SK-N-SH treated with all-trans-retinoic acid at 6 μM for 48 hours (cell line): Measurements from ENCODE around the gene ZNF329.

Experiments used
- ARNTL ChIP-seq: fragments of 450-650 bp; formaldehyde crosslinking; IDR thresholded peaks from 2 replicates; pipeline ENCODE4 v1.5.0; 2020; ENCODE audit warnings: low read depth, mild to moderate bottlenecking, moderate library complexity, borderline replicate concordance
- BACH2 ChIP-seq: fragments of 250-450 bp; sonication (Bioruptor Pico); IDR thresholded peaks from 2 replicates; pipeline ENCODE4 v1.9.0; 2021; ENCODE audit warnings: mild to moderate bottlenecking, borderline replicate concordance
- CSRNP3 ChIP-seq: fragments of 250-450 bp; sonication (Bioruptor Pico); IDR thresholded peaks from 2 replicates; pipeline ENCODE4 v1.5.1; 2021; ENCODE audit warnings: mild to moderate bottlenecking, moderate library complexity
- OSR1 ChIP-seq: fragments of 250-450 bp; sonication (Bioruptor Pico); IDR thresholded peaks from 2 replicates; pipeline ENCODE4 v1.8.0; 2022; ENCODE audit warnings: moderate library complexity, mild to moderate bottlenecking, inconsistent platforms
- PATZ1 ChIP-seq: fragments of 250-450 bp; sonication (Bioruptor Pico); IDR thresholded peaks from 2 replicates; pipeline ENCODE4 v1.8.0; 2020; ENCODE audit warnings: mild to moderate bottlenecking, moderate library complexity, borderline replicate concordance
- PPARA ChIP-seq: fragments of 250-450 bp; sonication (Bioruptor Pico); IDR thresholded peaks from 2 replicates; pipeline ENCODE4 v1.5.0; 2020; ENCODE audit warnings: mild to moderate bottlenecking, borderline replicate concordance
- ZFP3 ChIP-seq: fragments of 250-450 bp; sonication (Bioruptor Pico); IDR thresholded peaks from 2 replicates; pipeline ENCODE4 v1.5.0; 2020; ENCODE audit warnings: mild to moderate bottlenecking, moderate library complexity

GRCh38 chr19:58181902-58182576, 31.4 kb upstream of the ZNF329 start:
- TF ChIP-seq ZFP3 (CRISPR knock-in tag) (no peak), BACH2 (CRISPR knock-in tag) (no peak), ARNTL (no peak), PATZ1 (CRISPR knock-in tag) (no peak), PPARA (CRISPR knock-in tag) (no peak), OSR1 (no peak), CSRNP3 (CRISPR knock-in tag) (no peak)
